Psoas muscle (tissue), 8 donors: ENCODE data around the gene MAML2. TPM values are rescaled to one million over a fixed set of nuclear protein-coding genes. Genes with fewer than 3 reads are reported as not detected.

Experiments used
- ATAC-seq, 4 donors: fragments of 200-7000 bp; cut with Tn5 transposase; one replicate each; pipeline ENCODE4 v1.9.1; 2020; ENCODE audit warnings: moderate library complexity in 3 of 4, mild to moderate bottlenecking in 2 of 4
- DNase-seq, 2 donors: peaks; one replicate each; pipeline ENCODE4 v3.0.0-alpha.2; 2020
- H3K27ac ChIP-seq: fragments of 200-600 bp; one replicate; pipeline ENCODE4 v1.8.0; 2022
- H3K27me3 ChIP-seq, 3 donors: fragments of 200-600 bp in 1 of 3; one replicate each; pipeline versions ENCODE4 v1.6.1 to v1.8.0; 2013 to 2022; ENCODE audit warnings: low read length in 2 of 3, mild to moderate bottlenecking in 2 of 3, moderate library complexity in 1 of 3; ENCODE audit not compliant: insufficient read depth in 3 of 3
- H3K36me3 ChIP-seq, 2 donors: fragments of 200-600 bp in 1 of 2; one replicate each; pipeline versions ENCODE4 v1.6.1 to v1.8.0; 2013 to 2022; ENCODE audit warnings: low read depth in 1 of 2, mild to moderate bottlenecking in 1 of 2, moderate library complexity in 1 of 2; ENCODE audit not compliant: insufficient read depth in 1 of 2
- H3K4me1 ChIP-seq: fragments of 200-600 bp; one replicate; pipeline ENCODE4 v1.8.0; 2022
- H3K4me3 ChIP-seq: fragments of 200-600 bp; one replicate; pipeline ENCODE4 v1.8.0; 2022; ENCODE audit warnings: mild to moderate bottlenecking
- H3K9me3 ChIP-seq: fragments of 200-600 bp; one replicate; pipeline ENCODE4 v1.8.0; 2022
- CTCF ChIP-seq: fragments of 200-600 bp; IDR thresholded peaks from one replicate; pipeline ENCODE4 v1.8.0; 2022; ENCODE audit warnings: antibody characterized with exemption
- WGBS, 3 donors: extraction: QIAGEN DNeasy Blood & Tissue Kit; methylation state at CpG; one replicate each; pipeline versions ENCODE4 v1.1.6 to v1.1.7; 2013; 5-methylcytosine and 5-hydroxymethylcytosine counted together
- intact Hi-C, 2 donors: fragments of 100-400 bp; cut with DNase I; formaldehyde crosslinking; loops; one replicate each; pipeline versions ENCODE4 v1.11.0 to v1.14.2; 2022
- polyA plus RNA-seq, 3 donors: library from polyadenylated mRNA; stranded (reverse); fragments of 200-250 nt; gene quantifications; one replicate each; pipeline ENCODE4 v1.2.3, GENCODE V29; 2013
- total RNA-seq, 4 donors: library from RNA; stranded (reverse); fragmentation: NEBNext Ultra II Directional in 2 of 4; extraction: Animal tissue kit (Norgen Biotek cat#: 25700) in 2 of 4; gene quantifications; one replicate each; pipeline versions ENCODE4 v1.2.1 to v1.2.4, GENCODE V29; 2021 to 2023
- donor health status: healthy with polysubstance abuse.
- donor health status: DM: no; HTN: no; CAD: no; lungs with moderate emphysema.
- donor health status: Bipolar disorder and iron deficiency.
- donor health status: healthy.
- donor health status: DM: yes; HTN: yes; CAD: no.
- donor health status: DM: no; HTN: no; CAD: no.
- donor health status: DM: no; HTN: no; CAD: no.
- donor health status: DM: yes; HTN: yes; CAD: no.

Gene MAML2
- total and polyA plus RNA-seq, 7 donors = 0.39 to 3.7 (median 1.5) TPM

- Histone ChIP-seq H3K4me3 (no peak overlapping the region), H3K27ac (no peak overlapping the region), H3K9me3 (no peaks in the 10 kb centered on the region), H3K36me3 (no peaks in the 10 kb centered on the region), H3K27me3 (no peaks in the 10 kb centered on the region), H3K4me1 (no peaks in the 10 kb centered on the region)
- ATAC-seq (no peak), DNase-seq (no peak)
- TF ChIP-seq CTCF = no peak
- 80 to 81% (median 80%) methylated on average over 5 of the region's 5 CpGs for WGBS, 3 donors
- intact Hi-C loops = no loop called here
Observed at GRCh38 chr11:96114178-96115064, 228.6 kb downstream of the MAML2 start.

GRCh38 chr11:96113193-96113681 lies 229.8 kb downstream of the MAML2 start:
- H3K27ac ChIP-seq = no peak overlapping the region

GRCh38 chr11:96112192-96113128 lies 230.5 kb downstream of the MAML2 start:
- DNase-seq = no peak
- H3K4me3 ChIP-seq = no peak overlapping the region
- no peak for ATAC-seq
- no peaks in the 10 kb centered on the region for H3K9me3 ChIP-seq
- peak overlapping the region; percentile 23 for H3K27ac ChIP-seq
- no peaks in the 10 kb centered on the region for H3K4me1 ChIP-seq
- intact Hi-C loops = no loop called here
- 82 to 87% (median 85%) methylated on average over 5 of the region's 5 CpGs for WGBS, 3 donors
- no peak for TF ChIP-seq CTCF
- H3K36me3 ChIP-seq = no peaks in the 10 kb centered on the region
- no peaks in the 10 kb centered on the region for H3K27me3 ChIP-seq

More at GRCh38 chr11:96113193-96113681, 229.8 kb downstream of the MAML2 start:
- TF ChIP-seq CTCF = no peak
- DNase-seq (no peak), ATAC-seq (no peak)
- H3K4me1 ChIP-seq = no peaks in the 10 kb centered on the region
- H3K4me3 ChIP-seq = no peak overlapping the region
- H3K36me3 ChIP-seq = no peaks in the 10 kb centered on the region
- no peaks in the 10 kb centered on the region for H3K27me3 ChIP-seq
- intact Hi-C loops = no loop called here
- 22 to 26% (median 24%) methylated on average over 4 of the region's 4 CpGs for WGBS, 3 donors
- no peaks in the 10 kb centered on the region for H3K9me3 ChIP-seq

- H3K27ac ChIP-seq = no peak overlapping the region
Observed at GRCh38 chr11:96111308-96111707, 231.7 kb downstream of the MAML2 start.

More at GRCh38 chr11:96111308-96111707, 231.7 kb downstream of the MAML2 start:
- DNase-seq (no peak), ATAC-seq (no peak)
- Histone ChIP-seq H3K27me3 (no peaks in the 10 kb centered on the region), H3K4me1 (no peaks in the 10 kb centered on the region), H3K9me3 (no peaks in the 10 kb centered on the region), H3K4me3 (no peak overlapping the region), H3K36me3 (no peaks in the 10 kb centered on the region)
- no peak for TF ChIP-seq CTCF
- intact Hi-C loops = no loop called here
- WGBS, 3 donors = 97% methylated on average over 5 of the region's 5 CpGs
